Coronary artery (tissue), 2 donors: ENCODE measurements around the gene GPR25.

Experiments
- DNase-seq: peaks from one replicate; pipeline ENCODE4 v3.0.0-alpha.2; 2017; ENCODE audit warnings: low spot score
- H3K27ac ChIP-seq, 2 donors: fragments of 200-600 bp; sonication (generic); one replicate each; pipeline ENCODE4 v1.5.1; 2016 to 2019
- H3K4me3 ChIP-seq: fragments of 200-600 bp; sonication (generic); 2 replicates; pipeline ENCODE4 v1.5.1; 2016; ENCODE audit warnings: mild to moderate bottlenecking, moderate library complexity
- CTCF ChIP-seq: fragments of 200-600 bp; sonication (generic); IDR thresholded peaks from one replicate; pipeline ENCODE4 v1.5.1; 2019; ENCODE audit warnings: antibody characterized with exemption

Gene GPR25

GRCh38 chr1:200872446-200873115, at the start of gene GPR25:
Gene GPR25 (plus strand): TSS chr1:200872981. CDS start chr1:200873038, 57 bp downstream.
- Histone ChIP-seq H3K4me3 (peak within 1 kb of the TSS; percentile 68), H3K27ac (no peak within 1 kb of the TSS)
- no peak for DNase-seq
- no peak for TF ChIP-seq CTCF

- no peak overlapping the region for H3K4me3 ChIP-seq
- DNase-seq, result no peak
- H3K27ac ChIP-seq, result no peak overlapping the region
- TF ChIP-seq CTCF, result no peak
These were observed 41.7 kb upstream of the GPR25 start for GRCh38 chr1:200831091-200831490.

GRCh38 chr1:200834383-200834782, 38.4 kb upstream of the GPR25 start:
- DNase-seq, result no peak
- H3K4me3 ChIP-seq, result no peak overlapping the region
- no peak for TF ChIP-seq CTCF
- H3K27ac ChIP-seq, result no peak overlapping the region

GRCh38 chr1:200836213-200836612, 36.6 kb upstream of the GPR25 start:
- no peak for TF ChIP-seq CTCF
- DNase-seq, result no peak
- Histone ChIP-seq H3K4me3 (no peak overlapping the region), H3K27ac (no peak overlapping the region)

- Histone ChIP-seq H3K4me3 (no peak overlapping the region), H3K27ac (no peak overlapping the region)
- DNase-seq, result no peak
- peak; percentile 14 for TF ChIP-seq CTCF
These were observed 34.7 kb upstream of the GPR25 start for GRCh38 chr1:200837931-200838571.

- TF ChIP-seq CTCF, result no peak
- no peak for DNase-seq
- Histone ChIP-seq H3K4me3 (no peak overlapping the region), H3K27ac (no peak overlapping the region)
These were observed 33.9 kb upstream of the GPR25 start for GRCh38 chr1:200838676-200839445.
